ENCODE data around the gene PFAS. TPM values are rescaled to one million over a fixed set of nuclear protein-coding genes. Genes with fewer than 3 reads are reported as not detected.
A peak's percentile ranks its signal among the peaks of the same experiment; 100 is the strongest.

The PFAS gene
- total RNA-seq, 1 experiment from 2014 or later = 246 TPM

DNA sequence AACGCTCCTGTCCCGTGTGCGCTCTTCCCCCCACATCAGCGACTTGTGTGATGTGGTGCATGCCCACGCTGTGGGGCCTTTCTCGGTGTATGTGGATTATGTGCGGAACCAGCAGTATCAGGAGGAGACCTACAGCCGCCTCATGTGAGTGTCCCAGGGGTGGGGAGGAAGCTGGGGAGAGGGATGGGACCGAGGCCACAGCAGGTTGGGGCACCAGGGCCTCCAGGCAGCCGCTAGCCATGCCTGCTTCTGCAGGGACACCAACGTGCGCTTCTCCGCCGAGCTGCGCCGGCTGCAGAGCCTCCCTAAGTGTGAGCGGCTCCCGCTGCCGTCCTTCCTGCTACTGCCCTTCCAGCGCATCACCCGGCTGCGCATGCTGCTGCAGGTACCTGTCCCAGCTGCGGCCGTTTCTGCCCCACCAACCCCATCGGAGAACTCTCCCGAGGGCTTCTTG is 66.7 kb downstream of the PFAS start:
- H3K27ac Mint-ChIP-seq = no peak overlapping the region
- H3K36me3 Mint-ChIP-seq = no peaks in the 10 kb centered on the region
- ATAC-seq = peak; percentile 75
- TF ChIP-seq CBFB (CRISPR knock-in tag; IDR thresholded peaks at IDR 0.05; ENCODE audit: low read depth) (no peak), PRDM15 (CRISPR knock-in tag; IDR thresholded peaks at IDR 0.05) (no peak), ZNF671 (CRISPR knock-in tag; IDR thresholded peaks at IDR 0.05) (no peak), FOXP1 (CRISPR knock-in tag; IDR thresholded peaks at IDR 0.05; ENCODE audit: borderline replicate concordance) (no peak), ATF1 (CRISPR knock-in tag; IDR thresholded peaks at IDR 0.05) (no peak), ZNF138 (CRISPR knock-in tag; conservative IDR thresholded peaks at IDR 0.05) (peak; percentile 83; the same call in 1 of the 2 replicates)
- TF ChIP-seq, protein P1, sequence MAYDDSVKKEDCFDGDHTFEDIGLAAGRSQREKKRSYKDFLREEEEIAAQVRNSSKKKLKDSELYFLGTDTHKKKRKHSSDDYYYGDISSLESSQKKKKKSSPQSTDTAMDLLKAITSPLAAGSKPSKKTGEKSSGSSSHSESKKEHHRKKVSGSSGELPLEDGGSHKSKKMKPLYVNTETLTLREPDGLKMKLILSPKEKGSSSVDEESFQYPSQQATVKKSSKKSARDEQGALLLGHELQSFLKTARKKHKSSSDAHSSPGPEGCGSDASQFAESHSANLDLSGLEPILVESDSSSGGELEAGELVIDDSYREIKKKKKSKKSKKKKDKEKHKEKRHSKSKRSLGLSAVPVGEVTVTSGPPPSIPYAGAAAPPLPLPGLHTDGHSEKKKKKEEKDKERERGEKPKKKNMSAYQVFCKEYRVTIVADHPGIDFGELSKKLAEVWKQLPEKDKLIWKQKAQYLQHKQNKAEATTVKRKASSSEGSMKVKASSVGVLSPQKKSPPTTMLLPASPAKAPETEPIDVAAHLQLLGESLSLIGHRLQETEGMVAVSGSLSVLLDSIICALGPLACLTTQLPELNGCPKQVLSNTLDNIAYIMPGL (CRISPR knock-in tag; IDR thresholded peaks at IDR 0.05) = peak; percentile 88
- TF ChIP-seq, protein P2, sequence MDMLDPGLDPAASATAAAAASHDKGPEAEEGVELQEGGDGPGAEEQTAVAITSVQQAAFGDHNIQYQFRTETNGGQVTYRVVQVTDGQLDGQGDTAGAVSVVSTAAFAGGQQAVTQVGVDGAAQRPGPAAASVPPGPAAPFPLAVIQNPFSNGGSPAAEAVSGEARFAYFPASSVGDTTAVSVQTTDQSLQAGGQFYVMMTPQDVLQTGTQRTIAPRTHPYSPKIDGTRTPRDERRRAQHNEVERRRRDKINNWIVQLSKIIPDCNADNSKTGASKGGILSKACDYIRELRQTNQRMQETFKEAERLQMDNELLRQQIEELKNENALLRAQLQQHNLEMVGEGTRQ (CRISPR knock-in tag; IDR thresholded peaks at IDR 0.05) = 0 out of 2 replicates have a peak, but pooled peaks have one; percentile 27
- TF ChIP-seq, protein P3, sequence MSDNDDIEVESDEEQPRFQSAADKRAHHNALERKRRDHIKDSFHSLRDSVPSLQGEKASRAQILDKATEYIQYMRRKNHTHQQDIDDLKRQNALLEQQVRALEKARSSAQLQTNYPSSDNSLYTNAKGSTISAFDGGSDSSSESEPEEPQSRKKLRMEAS (CRISPR knock-in tag; IDR thresholded peaks at IDR 0.05) = no peak
- CTCF ChIA-PET = interaction anchor here (1.0 to 3.3 kb wide), 6 partner anchors 10 to 93 kb away, joined by 3 to 13 read pairs (median 5); partner anchors contain the start of gene SLC25A35
- DNase-seq (ENCODE audit: low spot score) = peak; percentile 71
- H3K4me3 Mint-ChIP-seq = peak overlapping the region; percentile 88
- POLR2A ChIA-PET = interaction anchor here (1.0 kb wide), 1 partner anchor 11 kb away, joined by 4 read pairs; no protein-coding TSS in a partner anchor
- H3K9me3 Mint-ChIP-seq = no peaks in the 10 kb centered on the region
- H3K27me3 Mint-ChIP-seq (ENCODE audit: low read depth) = peaks cover 35% of the 10 kb centered on the region
- peaks cover 27% of the 10 kb centered on the region for H3K4me1 Mint-ChIP-seq

- ChIA-PET CTCF (interaction anchor here (0.9 to 1.3 kb wide), 2 partner anchors 8 to 66 kb away, joined by 3 to 4 read pairs; no protein-coding TSS in a partner anchor), POLR2A (no interaction called here)
- Mint-ChIP-seq H3K4me3 (no peak overlapping the region), H3K27ac (no peak overlapping the region), H3K9me3 (no peaks in the 10 kb centered on the region), H3K36me3 (no peaks in the 10 kb centered on the region), H3K4me1 (peaks cover 25% of the 10 kb centered on the region), H3K27me3 (ENCODE audit: low read depth) (peaks cover 35% of the 10 kb centered on the region)
- ATAC-seq = no peak
- no peak for DNase-seq (ENCODE audit: low spot score)
- no peak for TF ChIP-seq ARID4B (CRISPR knock-in tag; IDR thresholded peaks at IDR 0.05; ENCODE audit: borderline replicate concordance)
- no peak for TF ChIP-seq NR3C1 (CRISPR knock-in tag; conservative IDR thresholded peaks at IDR 0.05; ENCODE audit: low read depth)
- TF ChIP-seq, protein P4, sequence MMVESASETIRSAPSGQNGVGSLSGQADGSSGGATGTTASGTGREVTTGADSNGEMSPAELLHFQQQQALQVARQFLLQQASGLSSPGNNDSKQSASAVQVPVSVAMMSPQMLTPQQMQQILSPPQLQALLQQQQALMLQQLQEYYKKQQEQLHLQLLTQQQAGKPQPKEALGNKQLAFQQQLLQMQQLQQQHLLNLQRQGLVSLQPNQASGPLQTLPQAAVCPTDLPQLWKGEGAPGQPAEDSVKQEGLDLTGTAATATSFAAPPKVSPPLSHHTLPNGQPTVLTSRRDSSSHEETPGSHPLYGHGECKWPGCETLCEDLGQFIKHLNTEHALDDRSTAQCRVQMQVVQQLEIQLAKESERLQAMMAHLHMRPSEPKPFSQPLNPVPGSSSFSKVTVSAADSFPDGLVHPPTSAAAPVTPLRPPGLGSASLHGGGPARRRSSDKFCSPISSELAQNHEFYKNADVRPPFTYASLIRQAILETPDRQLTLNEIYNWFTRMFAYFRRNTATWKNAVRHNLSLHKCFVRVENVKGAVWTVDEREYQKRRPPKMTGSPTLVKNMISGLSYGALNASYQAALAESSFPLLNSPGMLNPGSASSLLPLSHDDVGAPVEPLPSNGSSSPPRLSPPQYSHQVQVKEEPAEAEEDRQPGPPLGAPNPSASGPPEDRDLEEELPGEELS (CRISPR knock-in tag; IDR thresholded peaks at IDR 0.05) = no peak
- no peak for TF ChIP-seq PREB (CRISPR knock-in tag; IDR thresholded peaks at IDR 0.05; ENCODE audit: borderline replicate concordance)
- no peak for TF ChIP-seq ATF3 (CRISPR knock-in tag; conservative IDR thresholded peaks at IDR 0.05)
- TF ChIP-seq, protein P5, sequence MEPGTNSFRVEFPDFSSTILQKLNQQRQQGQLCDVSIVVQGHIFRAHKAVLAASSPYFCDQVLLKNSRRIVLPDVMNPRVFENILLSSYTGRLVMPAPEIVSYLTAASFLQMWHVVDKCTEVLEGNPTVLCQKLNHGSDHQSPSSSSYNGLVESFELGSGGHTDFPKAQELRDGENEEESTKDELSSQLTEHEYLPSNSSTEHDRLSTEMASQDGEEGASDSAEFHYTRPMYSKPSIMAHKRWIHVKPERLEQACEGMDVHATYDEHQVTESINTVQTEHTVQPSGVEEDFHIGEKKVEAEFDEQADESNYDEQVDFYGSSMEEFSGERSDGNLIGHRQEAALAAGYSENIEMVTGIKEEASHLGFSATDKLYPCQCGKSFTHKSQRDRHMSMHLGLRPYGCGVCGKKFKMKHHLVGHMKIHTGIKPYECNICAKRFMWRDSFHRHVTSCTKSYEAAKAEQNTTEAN (CRISPR knock-in tag; IDR thresholded peaks at IDR 0.05) = no peak
Observed at GRCh38 chr17:8318010-8318935, 69.2 kb downstream of the PFAS start.

All from WTC11 (cell line).